OCI-LY7 (cell line): ENCODE measurements around the gene PARVB. TPM values are rescaled to one million over a fixed set of nuclear protein-coding genes. Genes with fewer than 3 reads are reported as not detected.

Experiments used
- BruUV-seq: library from RNA; stranded (reverse); fragments of 400-500 nt; replicated peaks from 2 replicates; lab custom pipeline; 2021; lab: Mats Ljungman, UMichigan
- CTCF ChIA-PET: fragments of 300-600 bp; sonication (Branson Sonifier 250); formaldehyde crosslinking; loops from one replicate; lab custom pipeline; 2022; ENCODE audit warnings: antibody characterized with exemption; ENCODE audit not compliant: unreplicated experiment; lab: Charles Lee
- POLR2A ChIA-PET: fragments of 300-600 bp; sonication (Branson Sonifier 250); formaldehyde crosslinking; loops from one replicate; lab custom pipeline; 2022; ENCODE audit warnings: antibody characterized with exemption; lab: Charles Lee
- DNase-seq: peaks from one replicate; pipeline ENCODE4 v3.0.0-alpha.2; 2015; ENCODE audit warnings: low spot score
- H2AFZ ChIP-seq: fragments of 200-600 bp; sonication (generic), shearing (Covaris generic); 2 replicates; pipeline ENCODE4 v1.6.1; 2014; ENCODE audit warnings: mild to moderate bottlenecking, antibody characterized with exemption, low read length, moderate library complexity
- H3K27ac ChIP-seq: fragments of 200-600 bp; sonication (generic); 2 replicates; pipeline ENCODE4 v1.5.1; 2014; ENCODE audit warnings: mixed run types, low read depth, mild to moderate bottlenecking, moderate library complexity, low read length, inconsistent platforms; ENCODE audit not compliant: poor library complexity, severe bottlenecking
- H3K36me3 ChIP-seq: fragments of 200-600 bp; sonication (generic); 2 replicates; pipeline ENCODE4 v1.6.1; 2014; ENCODE audit warnings: mild to moderate bottlenecking, antibody characterized with exemption, low read length, moderate library complexity, mixed read lengths; ENCODE audit not compliant: insufficient read depth
- H3K4me1 ChIP-seq: fragments of 200-600 bp; sonication (generic); 2 replicates; pipeline ENCODE4 v1.5.1; 2014; ENCODE audit warnings: mild to moderate bottlenecking, low read length; ENCODE audit not compliant: insufficient read depth, poor library complexity, severe bottlenecking
- H3K4me2 ChIP-seq: fragments of 200-600 bp; sonication (generic); 2 replicates; pipeline ENCODE4 v1.6.1; 2014; ENCODE audit warnings: mild to moderate bottlenecking, low read length
- H3K4me3 ChIP-seq: fragments of 200-600 bp; sonication (generic); 2 replicates; pipeline ENCODE4 v1.5.1; 2014; ENCODE audit warnings: mild to moderate bottlenecking, low read depth, low read length; ENCODE audit not compliant: poor library complexity, severe bottlenecking
- H3K79me2 ChIP-seq: fragments of 200-600 bp; sonication (generic); 2 replicates; pipeline ENCODE4 v1.6.1; 2016; ENCODE audit warnings: low read depth, mild to moderate bottlenecking, low read length, moderate library complexity, mixed read lengths; ENCODE audit not compliant: insufficient read depth
- H3K9me2 ChIP-seq: fragments of 200-600 bp; sonication (generic); 2 replicates; pipeline ENCODE4 v1.6.1; 2016; ENCODE audit warnings: mild to moderate bottlenecking, low read length, mixed read lengths; ENCODE audit not compliant: insufficient read depth
- H3K9me3 ChIP-seq: fragments of 200-600 bp; sonication (generic); 2 replicates; pipeline ENCODE4 v1.6.1; 2014; ENCODE audit warnings: mild to moderate bottlenecking, mixed run types, low read length, mixed read lengths
- H4K20me1 ChIP-seq: fragments of 200-600 bp; sonication (generic); 2 replicates; pipeline ENCODE4 v1.6.1; 2014; ENCODE audit warnings: mild to moderate bottlenecking, antibody characterized with exemption, low read length, moderate library complexity, mixed read lengths; ENCODE audit not compliant: insufficient read depth
- EZH2phosphoT487 ChIP-seq: fragments of 200-600 bp; sonication (generic); IDR thresholded peaks from 2 replicates; pipeline ENCODE4 v1.6.1; 2018; ENCODE audit warnings: low read depth, borderline replicate concordance, mild to moderate bottlenecking, mixed run types, antibody characterized with exemption, low read length, moderate library complexity, mixed read lengths
- intact Hi-C: fragments of 100-400 bp; cut with micrococcal nuclease; formaldehyde crosslinking; loops from one replicate; pipeline ENCODE4 v1.10.0; 2022; ENCODE audit not compliant: unreplicated experiment
- total RNA-seq, 2 experiments: library from RNA; depleted of rRNA in 1 of 2; stranded (reverse); fragments of >200 nt in 1 of 2; shearing (Covaris generic) in 1 of 2; gene quantifications; 2 replicates each; pipeline ENCODE4 v1.2.3, GENCODE V29; 2014 to 2022
- TF ChIP-seq, protein P1 (sequence below): fragments of 200-600 bp; sonication (generic); conservative IDR thresholded peaks from 2 replicates; pipeline ENCODE4 v1.5.1; 2014; ENCODE audit warnings: mild to moderate bottlenecking, antibody characterized with exemption, low read length, moderate library complexity, mixed read lengths

PARVB gene
- total RNA-seq, 2 experiments from 2014 or later = 0.34 TPM; not detected in 1

DNA sequence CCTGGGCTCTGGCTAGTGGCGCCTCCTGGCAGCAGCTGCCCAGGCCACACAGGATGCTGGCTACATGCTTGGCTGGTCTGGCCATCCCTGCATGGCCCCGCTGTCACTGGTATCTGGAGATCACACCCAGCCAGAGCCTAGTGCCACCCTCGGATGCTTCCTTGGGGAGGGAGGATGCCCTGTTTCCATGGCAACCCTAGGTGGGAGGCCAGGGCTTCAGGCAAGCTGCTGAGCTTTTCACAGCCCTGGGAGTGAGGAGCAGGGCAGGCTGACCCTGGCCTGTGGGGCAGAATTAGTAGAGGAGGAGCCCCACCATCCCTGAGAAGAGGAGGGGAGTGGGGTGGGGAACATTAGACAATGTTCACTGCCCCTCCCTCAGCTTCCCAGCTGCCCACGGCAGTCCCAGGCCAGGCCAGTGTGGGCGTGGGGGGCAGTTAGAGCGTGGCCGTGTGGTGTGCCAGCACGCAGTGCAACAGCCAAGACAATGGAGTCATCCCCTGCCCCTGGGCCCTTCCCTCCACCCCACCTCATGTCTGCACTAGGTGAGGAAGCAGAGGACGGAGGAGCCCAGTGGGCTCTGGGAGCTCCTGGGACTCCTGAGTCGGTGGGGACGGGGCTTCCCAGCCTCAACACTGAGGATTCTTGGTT, 50.4 kb downstream of the PARVB start:
- H3K9me2 ChIP-seq = no peaks in the 10 kb centered on the region
- intact Hi-C loops = no loop called here
- no peak overlapping the region for H3K4me3 ChIP-seq
- H4K20me1 ChIP-seq = no peaks in the 10 kb centered on the region
- no peak for TF ChIP-seq EZH2phosphoT487
- TF ChIP-seq, protein P1, sequence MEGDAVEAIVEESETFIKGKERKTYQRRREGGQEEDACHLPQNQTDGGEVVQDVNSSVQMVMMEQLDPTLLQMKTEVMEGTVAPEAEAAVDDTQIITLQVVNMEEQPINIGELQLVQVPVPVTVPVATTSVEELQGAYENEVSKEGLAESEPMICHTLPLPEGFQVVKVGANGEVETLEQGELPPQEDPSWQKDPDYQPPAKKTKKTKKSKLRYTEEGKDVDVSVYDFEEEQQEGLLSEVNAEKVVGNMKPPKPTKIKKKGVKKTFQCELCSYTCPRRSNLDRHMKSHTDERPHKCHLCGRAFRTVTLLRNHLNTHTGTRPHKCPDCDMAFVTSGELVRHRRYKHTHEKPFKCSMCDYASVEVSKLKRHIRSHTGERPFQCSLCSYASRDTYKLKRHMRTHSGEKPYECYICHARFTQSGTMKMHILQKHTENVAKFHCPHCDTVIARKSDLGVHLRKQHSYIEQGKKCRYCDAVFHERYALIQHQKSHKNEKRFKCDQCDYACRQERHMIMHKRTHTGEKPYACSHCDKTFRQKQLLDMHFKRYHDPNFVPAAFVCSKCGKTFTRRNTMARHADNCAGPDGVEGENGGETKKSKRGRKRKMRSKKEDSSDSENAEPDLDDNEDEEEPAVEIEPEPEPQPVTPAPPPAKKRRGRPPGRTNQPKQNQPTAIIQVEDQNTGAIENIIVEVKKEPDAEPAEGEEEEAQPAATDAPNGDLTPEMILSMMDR = no peak
- no peak overlapping the region for H2AFZ ChIP-seq
- BruUV-seq = no TSS peak
- H3K4me1 ChIP-seq = no peaks in the 10 kb centered on the region
- no peak overlapping the region for H3K27ac ChIP-seq
- POLR2A ChIA-PET = no interaction called here
- CTCF ChIA-PET = no interaction called here
- no peaks in the 10 kb centered on the region for H3K79me2 ChIP-seq
- no peak for DNase-seq
- H3K36me3 ChIP-seq = no peaks in the 10 kb centered on the region
- no peaks in the 10 kb centered on the region for H3K9me3 ChIP-seq
- no peak overlapping the region for H3K4me2 ChIP-seq

DNA sequence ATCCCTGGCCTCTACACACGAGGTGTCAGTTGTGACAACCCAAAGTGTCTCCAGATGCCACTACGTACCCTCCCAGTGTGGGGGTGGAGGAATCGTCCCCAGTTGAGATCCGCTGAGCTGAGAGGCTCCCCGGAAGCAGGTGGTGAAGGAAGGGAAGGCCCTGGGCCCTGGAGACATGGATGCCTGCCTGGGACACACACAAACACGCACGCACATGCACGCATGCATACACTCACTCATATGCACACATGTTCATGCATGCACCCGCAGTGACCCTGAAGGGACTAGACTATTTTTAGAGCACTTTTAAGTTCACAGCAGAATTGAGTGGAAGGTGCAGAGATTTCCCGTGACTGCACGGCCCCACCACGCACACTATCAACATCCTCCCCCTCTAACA, 50.9 kb downstream of the PARVB start:
- Histone ChIP-seq H3K27ac (no peak overlapping the region), H3K9me2 (no peaks in the 10 kb centered on the region), H2AFZ (no peak overlapping the region), H3K4me1 (no peaks in the 10 kb centered on the region), H3K4me2 (no peak overlapping the region), H3K79me2 (no peaks in the 10 kb centered on the region), H3K9me3 (no peaks in the 10 kb centered on the region), H4K20me1 (no peaks in the 10 kb centered on the region), H3K4me3 (no peak overlapping the region), H3K36me3 (no peaks in the 10 kb centered on the region)
- intact Hi-C loops = no loop called here
- no peak for DNase-seq
- TF ChIP-seq EZH2phosphoT487 = no peak
- TF ChIP-seq, protein P1 = no peak
- BruUV-seq = no TSS peak
- ChIA-PET POLR2A (no interaction called here), CTCF (no interaction called here)

DNA sequence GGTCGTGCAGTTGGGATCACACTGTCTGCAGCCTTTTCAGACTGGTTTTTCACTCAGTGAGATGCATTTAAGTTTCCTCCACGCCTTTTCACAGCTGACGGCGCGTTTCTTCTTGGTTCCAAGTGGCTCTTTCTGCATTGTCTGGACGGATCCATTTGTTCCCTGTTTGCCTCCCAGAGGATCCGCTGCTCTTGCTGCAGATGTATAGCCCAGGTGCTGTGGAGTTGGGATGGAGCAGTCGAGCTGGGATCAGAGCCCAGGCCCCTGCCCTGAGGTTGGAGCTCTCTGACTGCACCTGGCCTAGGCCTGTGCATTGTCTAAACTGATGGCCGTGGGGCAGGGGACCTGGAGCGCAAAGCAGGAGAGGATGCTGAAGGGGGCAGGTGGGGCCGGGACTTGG, 51.6 kb downstream of the PARVB start:
- BruUV-seq = no TSS peak
- no peak overlapping the region for H2AFZ ChIP-seq
- DNase-seq = no peak
- H3K36me3 ChIP-seq = no peaks in the 10 kb centered on the region
- no peaks in the 10 kb centered on the region for H3K9me2 ChIP-seq
- ChIA-PET CTCF (no interaction called here), POLR2A (no interaction called here)
- TF ChIP-seq, protein P1 = no peak
- no peak for TF ChIP-seq EZH2phosphoT487
- intact Hi-C loops = no loop called here
- H3K4me1 ChIP-seq = no peaks in the 10 kb centered on the region
- no peak overlapping the region for H3K27ac ChIP-seq
- no peaks in the 10 kb centered on the region for H4K20me1 ChIP-seq
- H3K4me3 ChIP-seq = no peak overlapping the region
- no peaks in the 10 kb centered on the region for H3K9me3 ChIP-seq
- no peak overlapping the region for H3K4me2 ChIP-seq
- H3K79me2 ChIP-seq = no peaks in the 10 kb centered on the region
